K562 (cell line): ENCODE data around the gene MYO1E. TPM values are rescaled to one million over a fixed set of nuclear protein-coding genes. Genes with fewer than 3 reads are reported as not detected.

Experiments
- MGA ChIP-seq: fragments of 450-650 bp; IDR thresholded peaks from 2 replicates; pipeline ENCODE4 v1.6.1; 2016; ENCODE audit warnings: mild to moderate bottlenecking, moderate library complexity
- polyA plus RNA-seq, 8 experiments: library from polyadenylated mRNA; depleted of rRNA in 4 of 8; stranded (reverse) in 5 of 8; unstranded in 3 of 8; fragments of >200 nt; fragmentation: Nextera tagmentation in 2 of 8; fragmentation: Illumina TruSeq in 1 of 8; extraction: Ambion mirVana in 2 of 8; extraction: Trizol in 1 of 8; gene quantifications; 2 replicates each; pipeline versions ENCODE4 v1.2.1 to v1.2.3, GENCODE V29; 2011 to 2014; ENCODE audit warnings: inconsistent platforms in 1 of 8, missing spikeins in 1 of 8
- total RNA-seq, 7 experiments: library from RNA; depleted of rRNA in 6 of 7; stranded (reverse); fragments of >200 nt in 6 of 7; fragmentation: Illumina TruSeq in 2 of 7; extraction: Trizol in 2 of 7; gene quantifications; 2 replicates each; pipeline versions ENCODE4 v1.2.1 to v1.2.3, GENCODE V29; 2011 to 2021; ENCODE audit warnings: low replicate concordance in 1 of 7

Gene MYO1E
- total and polyA plus RNA-seq, 9 of the 15 experiments (the other 6 are each of a cell fraction or from before 2014, with no cell fraction given), result under 0.01 to 0.44 (median 0.01) TPM; not detected in 6

- no peak for TF ChIP-seq MGA
These were observed 235.1 kb downstream of the MYO1E start (continued) for GRCh38 chr15:59137566-59137965.
